ENCODE results near the gene DUSP2. TPM values are rescaled to one million over a fixed set of nuclear protein-coding genes. Genes with fewer than 3 reads are reported as not detected.

The DUSP2 gene
- polyA plus RNA-seq, 3 donors: 48.4 to 392 (median 66.1) TPM

GRCh38 chr2:96176661-96177060, 31.4 kb upstream of the DUSP2 start:
- H3K9ac ChIP-seq (ENCODE audit: insufficient read depth, low read length, poor library complexity, severe bottlenecking): no peak overlapping the region
- no peaks in the 10 kb centered on the region for H4K20me1 ChIP-seq (ENCODE audit: insufficient read depth, low read length)
- WGBS (ENCODE audit: insufficient coverage): 100% methylated on average over 1 of the region's 4 CpGs
- Mint-ChIP-seq H3K27ac (no peak overlapping the region), H3K9me3 (no peaks in the 10 kb centered on the region), H3K36me3 (no peaks in the 10 kb centered on the region), H3K4me3 (no peak overlapping the region), H3K4me1 (peaks cover 5% of the 10 kb centered on the region), H3K27me3 (ENCODE audit: low read depth in 3 of 3) (peaks cover 0 to 6% (median 2%) of the 10 kb centered on the region in 3 donors)
- no peaks in the 10 kb centered on the region for H3K36me3 ChIP-seq (replicated peaks in 1 of 2; ENCODE audit: control insufficient read depth in 1 of 2, insufficient read depth in 2 of 2, low read length in 2 of 2)
- H3K27me3 ChIP-seq (ENCODE audit: control insufficient read depth in 2 of 2, insufficient read depth in 2 of 2, low read length in 2 of 2): no peaks in the 10 kb centered on the region
- H3K4me1 ChIP-seq (ENCODE audit: control insufficient read depth in 1 of 2, insufficient read depth in 2 of 2, low read length in 2 of 2): no peaks in the 10 kb centered on the region
- no peak overlapping the region for H3K27ac ChIP-seq (ENCODE audit: low read depth in 1 of 2, low read length in 2 of 2)
- intact Hi-C loops (cut with micrococcal nuclease): loop anchor here in 1 of 2 donors (10.0 kb wide), 3 partner anchors 62 to 182 kb away; partner anchors contain the start of genes ADRA2B and ANKRD36C
- TF ChIP-seq CTCF (IDR thresholded peaks at IDR 0.05): no peak
- no peaks in the 10 kb centered on the region for H3K9me3 ChIP-seq (replicated peaks in 1 of 2; ENCODE audit: control insufficient read depth in 1 of 2, insufficient read depth in 1 of 2, low read length in 2 of 2)
- no peak overlapping the region for H3K4me3 ChIP-seq (replicated peaks in 1 of 3; ENCODE audit: low read depth in 2 of 3, low read length in 3 of 3)
- H2AFZ ChIP-seq (ENCODE audit: insufficient read depth, low read depth, low read length, poor library complexity, severe bottlenecking): no peak overlapping the region
- no peaks in the 10 kb centered on the region for H3K79me2 ChIP-seq (ENCODE audit: insufficient read depth, low read length)
- no peak overlapping the region for H3K4me2 ChIP-seq (replicated peaks; ENCODE audit: extremely low read depth, low read length, poor library complexity, severe bottlenecking)
- DNase-seq: no peak

DNA sequence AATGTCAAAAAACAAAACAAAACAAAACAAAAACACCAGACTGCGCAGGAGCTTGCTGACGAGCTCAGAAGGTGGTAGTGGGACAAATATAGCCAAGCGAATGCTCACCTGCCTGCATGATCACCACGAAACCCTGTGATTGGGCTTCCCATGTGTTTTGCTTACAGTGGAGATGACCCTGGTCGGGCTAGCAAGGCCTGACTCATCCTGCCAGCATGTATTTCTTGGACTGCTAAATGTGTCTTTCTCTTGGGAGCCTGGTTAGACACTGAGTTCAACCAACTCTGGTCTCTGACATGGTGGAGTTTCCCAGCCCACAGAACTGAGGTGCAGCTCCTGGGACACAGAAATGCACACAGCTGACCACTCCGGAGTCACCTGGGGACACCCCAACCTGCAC, 30.7 kb upstream of the DUSP2 start:
- Histone ChIP-seq H3K4me1 (ENCODE audit: control insufficient read depth in 1 of 2, insufficient read depth in 2 of 2, low read length in 2 of 2) (no peaks in the 10 kb centered on the region), H3K36me3 (replicated peaks in 1 of 2; ENCODE audit: control insufficient read depth in 1 of 2, insufficient read depth in 2 of 2, low read length in 2 of 2) (no peaks in the 10 kb centered on the region), H3K4me2 (replicated peaks; ENCODE audit: extremely low read depth, low read length, poor library complexity, severe bottlenecking) (no peak overlapping the region), H2AFZ (ENCODE audit: insufficient read depth, low read depth, low read length, poor library complexity, severe bottlenecking) (no peak overlapping the region), H3K79me2 (ENCODE audit: insufficient read depth, low read length) (no peaks in the 10 kb centered on the region), H3K4me3 (replicated peaks in 1 of 3; ENCODE audit: low read depth in 2 of 3, low read length in 3 of 3) (no peak overlapping the region), H4K20me1 (ENCODE audit: insufficient read depth, low read length) (no peaks in the 10 kb centered on the region), H3K9ac (ENCODE audit: insufficient read depth, low read length, poor library complexity, severe bottlenecking) (no peak overlapping the region), H3K27ac (ENCODE audit: low read depth in 1 of 2, low read length in 2 of 2) (no peak overlapping the region), H3K9me3 (replicated peaks in 1 of 2; ENCODE audit: control insufficient read depth in 1 of 2, insufficient read depth in 1 of 2, low read length in 2 of 2) (no peaks in the 10 kb centered on the region), H3K27me3 (ENCODE audit: control insufficient read depth in 2 of 2, insufficient read depth in 2 of 2, low read length in 2 of 2) (no peaks in the 10 kb centered on the region)
- H3K4me1 Mint-ChIP-seq: peaks cover 4% of the 10 kb centered on the region
- peak overlapping the region in 2 of 7 donors; percentile 30 to 32 for H3K27ac Mint-ChIP-seq
- H3K4me3 Mint-ChIP-seq: no peak overlapping the region
- 88% methylated on average over 6 of the region's 6 CpGs for WGBS (ENCODE audit: insufficient coverage)
- no peaks in the 10 kb centered on the region for H3K36me3 Mint-ChIP-seq
- no peak for DNase-seq
- H3K27me3 Mint-ChIP-seq (ENCODE audit: low read depth in 3 of 3): peaks cover 0 to 6% (median 2%) of the 10 kb centered on the region in 3 donors
- TF ChIP-seq CTCF (IDR thresholded peaks at IDR 0.05): no peak
- no peaks in the 10 kb centered on the region for H3K9me3 Mint-ChIP-seq
- intact Hi-C loops (cut with micrococcal nuclease): loop anchor here (2.0 to 10.0 kb wide), 4 partner anchors 37 to 181 kb away; partner anchors contain the start of genes ADRA2B (in 1 of the 2), ANKRD36C (in 1 of the 2) and ASTL (in 1 of the 2)
